Activated CD4-positive, alpha-beta T cell treated with anti-CD3 and anti-CD28 coated beads, Interleukin-2, amount 50 U/mL, for 24 hours (primary cell): ENCODE measurements around the gene ZFAND2B.
A peak's percentile ranks its signal among the peaks of the same experiment; 100 is the strongest.
"Not testable (repeated sequence)": the region's sequence is repeated elsewhere in the genome, so short reads cannot be mapped to it uniquely, and the experiment has no call there.

Experiments used
- DNase-seq, 2 donors: peaks; one replicate each; pipeline ENCODE4 v3.0.0-alpha.2; 2020; ENCODE audit warnings: low read depth in 1 of 2, low spot score in 1 of 2

The ZFAND2B gene

GRCh38 chr2:219175928-219176817 is 30.4 kb upstream of the ZFAND2B start:
- no peak for DNase-seq

GRCh38 chr2:219176818-219177551 is 29.6 kb upstream of the ZFAND2B start, which contains the start of gene CNPPD1:
Gene CNPPD1 (minus strand): TSS chr2:219176925. CDS start chr2:219176828, 97 bp downstream.
- DNase-seq, result peak; percentile 62 to 78

GRCh38 chr2:219177552-219178376 is 28.8 kb upstream of the ZFAND2B start, which contains the start of gene RETREG2:
Gene RETREG2 (plus strand): TSS chr2:219178275. CDS start chr2:219178353, 78 bp downstream.
- peak; percentile 58 to 71 for DNase-seq

GRCh38 chr2:219178377-219179175 is 28.0 kb upstream of the ZFAND2B start:
- no peak for DNase-seq

- no peak for DNase-seq
These were observed 26.7 kb upstream of the ZFAND2B start for GRCh38 chr2:219179601-219180465.

- no peak for DNase-seq
These were observed 25.6 kb upstream of the ZFAND2B start for GRCh38 chr2:219180961-219181360.

GRCh38 chr2:219181531-219181930 is 25.1 kb upstream of the ZFAND2B start:
- DNase-seq, result no peak

- no peak for DNase-seq
These were observed 24.0 kb upstream of the ZFAND2B start for GRCh38 chr2:219182331-219183150.

GRCh38 chr2:219183151-219183772 is 23.3 kb upstream of the ZFAND2B start:
- DNase-seq, result no peak

- no peak for DNase-seq
These were observed 22.5 kb upstream of the ZFAND2B start for GRCh38 chr2:219184121-219184520.

- no peak for DNase-seq
These were observed 19.7 kb upstream of the ZFAND2B start for GRCh38 chr2:219186754-219187456.

- no peak for DNase-seq
These were observed 9.2 kb upstream of the ZFAND2B start for GRCh38 chr2:219197388-219197787.

- DNase-seq, result no peak
These were observed 7.6 kb upstream of the ZFAND2B start for GRCh38 chr2:219198974-219199373.

GRCh38 chr2:219199470-219200211 is 6.9 kb upstream of the ZFAND2B start:
- DNase-seq, result no peak

- not testable (repeated sequence) for DNase-seq
These were observed 5.9 kb upstream of the ZFAND2B start for GRCh38 chr2:219200502-219201326.

GRCh38 chr2:219201331-219201730 is 5.3 kb upstream of the ZFAND2B start:
- not testable (repeated sequence) for DNase-seq
